Heart right ventricle (tissue), 16 donors: ENCODE measurements around the gene ELL. TPM values are rescaled to one million over a fixed set of nuclear protein-coding genes. Genes with fewer than 3 reads are reported as not detected.
A peak's percentile ranks its signal among the peaks of the same experiment; 100 is the strongest.

Source experiments
- ATAC-seq, 8 donors: fragments of 200-7000 bp; cut with Tn5 transposase; one replicate each; pipeline ENCODE4 v1.9.1; 2020; ENCODE audit warnings: mild to moderate bottlenecking in 8 of 8, moderate library complexity in 8 of 8, moderate number of reproducible peaks in 1 of 8
- DNase-seq, 2 donors: peaks; one replicate each; pipeline ENCODE4 v3.0.0-alpha.2; 2020
- H3K27ac ChIP-seq, 10 donors: fragments of 200-600 bp; sonication (generic) in 2 of 10; one replicate each; pipeline versions ENCODE4 v1.5.0 to v1.8.0; 2020 to 2022; ENCODE audit warnings: mild to moderate bottlenecking in 3 of 10
- H3K27me3 ChIP-seq, 7 donors: fragments of 200-600 bp; one replicate each; pipeline ENCODE4 v1.8.0; 2021 to 2022; ENCODE audit warnings: mild to moderate bottlenecking in 2 of 7
- H3K36me3 ChIP-seq, 9 donors: fragments of 200-600 bp; sonication (generic) in 1 of 9; one replicate each; pipeline versions ENCODE4 v1.5.0 to v1.8.0; 2020 to 2022; ENCODE audit warnings: mild to moderate bottlenecking in 2 of 9
- H3K4me1 ChIP-seq, 9 donors: fragments of 200-600 bp; sonication (generic) in 1 of 9; one replicate each; pipeline versions ENCODE4 v1.5.0 to v1.8.0; 2020 to 2022; ENCODE audit warnings: mild to moderate bottlenecking in 4 of 9
- H3K4me3 ChIP-seq, 10 donors: fragments of 200-600 bp; sonication (generic) in 2 of 10; one replicate each; pipeline versions ENCODE4 v1.5.0 to v1.8.0; 2020 to 2022; ENCODE audit warnings: mild to moderate bottlenecking in 7 of 10, moderate library complexity in 2 of 10
- H3K9me3 ChIP-seq, 11 donors: fragments of 200-600 bp in 10 of 11; sonication (generic) in 2 of 11; one replicate each; pipeline versions ENCODE4 v1.5.0 to v1.8.0; 2013 to 2022; ENCODE audit warnings: mild to moderate bottlenecking in 2 of 11, control low read depth in 1 of 11, moderate library complexity in 1 of 11
- CTCF ChIP-seq, 9 donors: fragments of 200-600 bp; sonication (generic) in 2 of 9; IDR thresholded peaks; one replicate each; pipeline versions ENCODE4 v1.5.0 to v1.8.0; 2021 to 2022; ENCODE audit warnings: antibody characterized with exemption in 9 of 9, mild to moderate bottlenecking in 5 of 9, moderate library complexity in 1 of 9
- WGBS, 2 donors: extraction: QIAGEN DNeasy Blood & Tissue Kit; methylation state at CpG; one replicate each; pipeline ENCODE4 v1.1.7; 2013; ENCODE audit warnings: inconsistent platforms in 1 of 2; 5-methylcytosine and 5-hydroxymethylcytosine counted together
- intact Hi-C, 10 donors: fragments of 100-400 bp; cut with DNase I; formaldehyde crosslinking; loops; one replicate each; pipeline versions ENCODE4 v1.11.1 to v1.14.2; 2022
- polyA plus RNA-seq, 2 donors: library from polyadenylated mRNA; stranded (reverse); fragments of 200-250 nt; gene quantifications; one replicate each; pipeline ENCODE4 v1.2.3, GENCODE V29; 2013
- total RNA-seq, 10 donors: library from RNA; stranded (reverse); fragmentation: NEBNext Ultra II Directional in 3 of 10; extraction: Animal tissue kit (Norgen Biotek cat#: 25700) in 3 of 10; gene quantifications; one replicate each; pipeline versions ENCODE4 v1.2.1 to v1.2.4, GENCODE V29; 2021 to 2023
- donor health status: Arrhythmogenic right ventricular cardiomyopathy.
- donor health status: ischemic (EF 13 %, LVEDD 7.1; RV severe dilation, severe dysfunction).
- donor health status: healthy with polysubstance abuse.
- donor health status: DM: no; HTN: yes; CAD: no.
- donor health status: DM: no; HTN: no; CAD: no.
- donor health status: ischemic (EF 25% LVEDD 6.9; RV normal size, moderate dysfunction).
- donor health status: ischemic (EF 25% LVEDD 5.7; RV mildly dilated, moderate dysfunction).
- donor health status: healthy.
- donor health status: DM: yes; HTN: yes; CAD: no.
- donor health status: Ischemic cardiomyopathy.
- donor health status: ischemic (EF 35%, LVEDD 5.7; RV mildly dilated, moderate dysfunction).
- donor health status: nonischemic (EF 11% LVEDD 7.7; RV severe dilation, severe dysfunction).
- donor health status: DM: yes; HTN: yes; CAD: no.
- donor health status: PGD.
- donor health status: ischemic (EF 29% LVEDD 5.4; RV normal size, mild dysfunction).
- donor health status: nonischemic (EF 23%, LVEDD 6.1; RV moderate dilation, normal function).

The ELL gene
- total and polyA plus RNA-seq, 12 donors: 4.0 to 13.1 (median 6.8) TPM

GRCh38 chr19:18507727-18508440 lies 14.0 kb downstream of the ELL start:
- peak in 3 of 9 donors; percentile 12 to 47 (median 26) for TF ChIP-seq CTCF (IDR thresholded peaks at IDR 0.05)
- intact Hi-C loops: loop anchor here in 1 of 10 donors (5.0 kb wide), 1 partner anchor 41 kb away; no protein-coding TSS in a partner anchor
- peaks cover 0 to 5% (median 0%) of the 10 kb centered on the region in 9 donors for H3K36me3 ChIP-seq
- H3K27ac ChIP-seq: peak overlapping the region; percentile 55 to 90 (median 74)
- peak; percentile 53 to 67 for DNase-seq
- H3K4me3 ChIP-seq: no peak overlapping the region
- 45 to 53% methylated on average over 11 of the region's 11 CpGs for WGBS, 2 donors
- no peaks in the 10 kb centered on the region for H3K9me3 ChIP-seq
- H3K27me3 ChIP-seq: no peaks in the 10 kb centered on the region
- H3K4me1 ChIP-seq: peaks cover 46 to 93% (median 80%) of the 10 kb centered on the region in 9 donors
- peak; percentile 28 to 74 (median 46) for ATAC-seq

GRCh38 chr19:18507021-18507726 lies 14.7 kb downstream of the ELL start:
- H3K36me3 ChIP-seq: peaks cover 0 to 5% (median 0%) of the 10 kb centered on the region in 9 donors
- WGBS, 2 donors: 36 to 45% methylated on average over 9 of the region's 9 CpGs

DNA sequence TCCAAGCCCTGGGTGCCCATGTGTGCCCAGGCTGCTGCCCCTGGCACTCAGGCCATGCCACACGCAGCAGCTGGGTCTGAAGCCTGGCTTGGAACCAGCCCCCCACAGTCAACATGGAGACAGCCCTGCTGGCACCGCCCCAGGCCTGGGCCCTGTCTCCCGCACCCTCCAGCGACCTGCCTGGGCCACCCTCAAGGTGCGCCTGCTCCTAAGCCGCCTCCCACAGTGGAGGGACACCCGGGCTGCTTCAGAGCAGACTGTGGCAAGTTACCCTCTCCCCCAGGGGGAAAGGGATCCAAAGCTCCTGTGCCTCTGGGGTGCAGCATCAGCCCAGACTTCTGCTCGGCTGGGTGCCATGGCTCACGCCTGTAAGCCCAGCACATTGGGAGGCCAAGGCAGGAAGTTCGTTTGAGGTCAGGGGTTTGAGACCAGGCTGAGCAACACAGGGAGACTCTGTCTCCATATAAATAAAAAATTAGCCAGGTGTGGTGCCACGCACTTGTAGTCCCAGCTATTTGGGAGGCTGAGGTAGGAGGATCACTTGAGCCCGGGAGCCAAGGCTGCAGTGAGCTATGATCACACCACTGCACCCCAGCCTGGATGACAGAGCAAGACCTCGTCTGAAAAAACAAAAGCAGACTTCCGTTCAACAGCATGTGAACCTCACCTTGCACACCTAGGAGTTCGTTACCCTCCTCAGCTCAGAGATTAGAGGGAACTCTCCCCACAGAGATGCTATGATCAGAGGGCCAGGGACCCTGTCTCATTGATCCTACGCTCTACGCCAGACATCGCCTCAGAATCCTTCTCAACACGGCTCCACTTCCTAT lies 15.6 kb downstream of the ELL start:
- 58 to 61% methylated on average over 19 of the region's 19 CpGs for WGBS, 2 donors
- ATAC-seq (peak in 2 of 8 donors; percentile 1 to 14), DNase-seq (peak in 1 of 2 donors; percentile 48)
- H3K4me1 ChIP-seq: peaks cover 60 to 97% (median 90%) of the 10 kb centered on the region in 9 donors
- H3K4me3 ChIP-seq: no peak overlapping the region
- no peaks in the 10 kb centered on the region for H3K9me3 ChIP-seq
- H3K36me3 ChIP-seq: peaks cover 0 to 5% (median 0%) of the 10 kb centered on the region in 9 donors
- TF ChIP-seq CTCF (IDR thresholded peaks at IDR 0.05): no peak
- intact Hi-C loops: loop anchor here in 1 of 10 donors (5.0 kb wide), 1 partner anchor 39 kb away; no protein-coding TSS in a partner anchor
- H3K27ac ChIP-seq: peak overlapping the region; percentile 55 to 90 (median 74)
- no peaks in the 10 kb centered on the region for H3K27me3 ChIP-seq

More at GRCh38 chr19:18507021-18507726, 14.7 kb downstream of the ELL start:
- Histone ChIP-seq H3K27me3 (no peaks in the 10 kb centered on the region), H3K4me3 (no peak overlapping the region), H3K27ac (peak overlapping the region; percentile 55 to 90 (median 74)), H3K9me3 (no peaks in the 10 kb centered on the region), H3K4me1 (peaks cover 52 to 93% (median 82%) of the 10 kb centered on the region in 9 donors)
- TF ChIP-seq CTCF (IDR thresholded peaks at IDR 0.05): no peak
- peak; percentile 18 to 88 (median 72) for ATAC-seq
- DNase-seq: peak; percentile 58 to 63
- intact Hi-C loops: loop anchor here in 1 of 10 donors (5.0 kb wide), 1 partner anchor 40 kb away; no protein-coding TSS in a partner anchor
